ENCODE measurements around the gene PRKAR2A.
"Not testable (repeated sequence)": the region's sequence is repeated elsewhere in the genome, so short reads cannot be mapped to it uniquely, and the experiment has no call there.

Gene PRKAR2A

DNA sequence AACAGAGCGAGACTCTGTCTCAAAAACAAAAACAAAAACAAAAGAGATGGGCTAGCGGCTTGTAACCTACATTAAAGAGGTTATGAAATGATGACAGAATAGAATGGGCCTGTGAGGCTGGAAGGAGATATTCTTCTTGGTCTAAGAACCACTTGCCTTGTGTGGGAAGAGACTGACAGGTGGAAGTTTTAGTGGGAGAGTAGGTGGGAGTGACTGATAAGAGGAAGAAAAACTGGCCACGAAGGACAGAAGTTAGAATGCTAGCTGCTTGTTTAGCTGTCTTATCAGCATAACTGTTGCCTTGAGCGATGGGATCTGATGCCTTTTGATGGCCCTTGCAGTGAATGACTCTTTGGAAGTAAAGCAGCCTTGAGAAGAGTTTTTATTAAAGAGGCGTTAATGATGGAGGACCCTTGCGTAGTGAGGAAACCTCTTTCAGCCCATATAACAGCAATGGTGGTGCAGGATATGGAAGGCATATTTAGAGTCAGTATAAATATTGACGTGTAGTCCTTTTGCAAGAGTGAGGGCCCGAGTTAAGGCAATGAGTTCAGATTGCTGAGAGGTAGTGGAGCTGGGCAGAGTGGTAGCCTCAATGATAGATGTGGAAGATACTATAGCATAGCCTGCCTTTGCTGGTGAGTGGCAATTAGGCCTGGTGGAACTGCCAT, 122.4 kb downstream of the PRKAR2A start:
- DNase-seq = not testable (repeated sequence)

- DNase-seq = no peak
These were observed 123.9 kb downstream of the PRKAR2A start for GRCh38 chr3:48723725-48724124.

DNA sequence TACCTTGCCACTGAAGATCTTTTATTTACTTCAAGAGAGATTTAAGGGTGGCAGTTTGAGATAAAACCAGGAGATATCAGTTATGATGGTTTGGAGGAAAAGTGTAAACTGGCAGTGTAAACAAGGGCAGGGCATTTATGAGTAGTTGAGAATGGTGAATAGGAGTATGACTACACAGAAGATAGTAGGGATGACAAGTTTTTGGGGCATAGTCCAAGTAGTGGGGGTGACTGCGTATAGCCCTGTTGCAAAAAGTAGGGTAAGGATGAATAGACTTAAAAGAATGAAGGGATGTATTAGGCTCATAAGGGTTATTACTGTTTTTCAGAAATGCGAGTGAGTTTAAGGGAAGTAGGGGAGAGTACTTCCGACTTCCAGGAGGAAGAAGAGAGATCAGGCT, 124.4 kb downstream of the PRKAR2A start:
- not testable (repeated sequence) for DNase-seq

- DNase-seq = peak; percentile 97 to 99 (median 98)
These were observed 130.5 kb downstream of the PRKAR2A start, which contains the start of gene IP6K2 for GRCh38 chr3:48716982-48717746. IP6K2 (minus strand) TSS chr3:48717221; CDS start chr3:48695291, 21,930 bp downstream.

GRCh38 chr3:48716508-48716981, 131.1 kb downstream of the PRKAR2A start:
- no peak for DNase-seq

DNA sequence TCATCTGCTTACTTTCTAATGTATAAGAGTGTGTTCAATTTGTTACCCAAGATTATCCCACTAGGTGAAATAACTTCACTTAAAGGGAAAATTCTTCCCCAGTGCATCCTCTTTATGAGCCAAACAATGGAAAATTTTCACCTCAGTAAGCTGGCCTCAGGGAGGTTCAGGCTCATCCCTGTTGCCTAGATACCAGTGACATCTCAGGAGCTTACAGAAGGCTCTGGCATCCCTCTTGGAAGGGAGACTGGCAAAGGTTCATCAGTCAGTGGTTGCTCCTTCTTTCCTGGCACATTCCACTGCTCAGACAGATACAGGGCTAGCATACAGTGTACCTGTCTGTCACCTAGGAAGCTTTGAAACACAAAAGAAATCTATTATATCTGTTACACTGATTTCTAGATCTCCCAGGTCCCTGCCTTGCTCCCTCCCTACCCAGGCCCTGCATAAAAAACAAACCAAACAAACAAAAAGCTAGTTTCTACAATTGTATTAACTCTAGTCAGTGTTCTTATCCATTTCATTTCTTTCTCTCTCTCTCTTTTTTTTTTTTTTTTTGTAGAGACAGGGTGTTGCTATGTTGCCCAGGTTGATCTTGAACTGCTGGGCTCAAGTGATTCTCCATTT, 132.4 kb downstream of the PRKAR2A start:
- no peak for DNase-seq

- DNase-seq = no peak
These were observed 135.9 kb downstream of the PRKAR2A start for GRCh38 chr3:48711727-48712126.

DNA sequence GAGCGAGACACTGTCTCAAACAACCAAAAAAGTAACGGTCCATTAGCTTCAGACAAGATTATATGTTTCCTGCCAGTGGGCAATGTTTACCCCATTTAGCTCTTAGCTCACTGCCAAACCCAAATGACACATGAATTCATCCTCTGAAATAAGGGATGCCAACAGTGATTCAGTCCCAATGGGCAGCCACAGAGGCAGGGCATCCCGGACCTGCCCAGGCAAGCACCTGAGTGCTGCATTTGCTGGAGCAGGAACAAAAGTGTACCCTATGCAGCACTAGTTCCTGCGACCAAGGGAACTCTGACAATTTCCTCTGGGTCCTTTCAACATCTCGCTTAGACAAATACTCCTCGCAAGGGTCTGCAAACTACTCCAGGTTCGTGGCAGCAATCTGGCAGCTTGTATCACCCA, 138.6 kb downstream of the PRKAR2A start:
- no peak for DNase-seq

- DNase-seq = no peak
These were observed 139.2 kb downstream of the PRKAR2A start for GRCh38 chr3:48708481-48708889.

- DNase-seq = no peak
These were observed 140.5 kb downstream of the PRKAR2A start for GRCh38 chr3:48707157-48707556.

DNA sequence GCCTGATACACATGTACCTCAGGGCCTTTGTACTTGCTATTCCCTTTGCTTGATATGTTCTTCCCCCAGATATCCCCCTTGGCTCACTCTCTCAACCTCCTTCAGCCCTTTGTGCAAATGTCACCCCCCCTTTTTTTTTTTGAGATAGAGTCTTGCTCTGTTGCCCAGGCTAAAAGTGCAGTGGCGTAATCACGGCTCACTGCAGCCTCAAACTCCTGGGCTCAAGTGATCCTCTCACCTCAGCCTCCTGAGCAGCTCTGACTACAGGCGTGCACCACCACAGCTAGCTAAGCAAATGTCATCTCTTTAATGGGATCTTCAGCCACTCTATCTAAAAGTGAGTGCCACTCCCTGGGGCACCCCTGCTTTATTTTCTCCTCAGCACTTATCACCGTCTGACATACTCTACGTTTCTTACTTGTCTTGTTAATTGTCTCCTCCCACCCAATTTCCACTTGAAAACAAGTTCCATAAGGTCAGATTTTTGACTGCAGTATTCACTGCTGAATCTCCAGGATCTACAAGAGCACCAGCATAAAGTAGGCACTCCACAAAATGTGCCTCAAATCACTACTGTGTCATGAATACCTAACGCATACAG, 145.3 kb downstream of the PRKAR2A start:
- DNase-seq = no peak

DNA sequence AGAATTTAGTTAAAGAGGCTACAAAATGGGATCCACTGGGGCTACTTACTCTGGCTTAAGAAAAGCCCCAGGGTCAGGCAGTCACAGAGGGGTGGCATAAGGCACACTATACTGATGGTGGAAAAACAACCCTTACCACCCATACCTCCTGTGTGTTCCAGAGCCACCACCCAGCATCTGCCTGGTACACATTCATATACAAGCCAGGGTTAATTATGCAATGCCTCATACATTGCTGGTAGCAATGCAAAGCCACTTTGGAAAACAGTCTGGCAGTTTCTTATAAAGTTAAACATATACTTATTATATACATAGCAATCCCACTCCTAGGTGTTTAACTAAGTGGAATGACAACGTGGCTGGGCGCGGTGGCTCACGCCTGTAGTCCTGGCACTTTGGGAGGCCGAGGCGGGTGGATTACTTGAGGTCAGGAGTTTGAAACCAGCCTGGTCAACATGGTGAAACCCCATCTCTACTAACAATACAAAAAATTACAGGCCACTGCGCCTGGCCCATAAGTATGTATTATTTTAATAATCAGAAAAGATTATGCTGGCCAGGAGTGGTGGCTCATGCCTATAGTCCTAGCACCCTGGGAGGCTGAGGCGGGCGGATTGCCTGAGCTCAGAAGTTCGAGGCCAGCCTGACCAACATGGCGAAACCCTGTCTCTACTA, 146.8 kb downstream of the PRKAR2A start:
- DNase-seq = no peak

DNA sequence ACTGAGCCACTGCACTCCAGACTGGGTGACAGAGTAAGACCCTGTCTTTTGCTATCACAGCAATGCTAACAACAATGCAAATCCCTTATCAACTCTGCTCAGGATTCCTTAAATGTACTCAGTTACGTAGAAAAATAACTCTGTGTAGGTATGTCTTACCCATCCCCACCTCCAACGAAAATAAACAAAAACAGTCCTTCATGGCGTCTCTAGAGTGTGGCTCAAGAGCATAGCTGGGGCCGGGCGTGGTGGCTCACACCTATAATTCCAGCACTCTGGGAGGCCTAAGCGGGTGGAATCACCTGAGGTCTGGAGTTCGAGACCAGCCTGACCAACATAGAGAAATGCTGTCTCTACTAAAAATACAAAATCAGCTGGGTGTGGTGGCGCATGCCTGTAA, 148.8 kb downstream of the PRKAR2A start:
- DNase-seq = no peak

DNA sequence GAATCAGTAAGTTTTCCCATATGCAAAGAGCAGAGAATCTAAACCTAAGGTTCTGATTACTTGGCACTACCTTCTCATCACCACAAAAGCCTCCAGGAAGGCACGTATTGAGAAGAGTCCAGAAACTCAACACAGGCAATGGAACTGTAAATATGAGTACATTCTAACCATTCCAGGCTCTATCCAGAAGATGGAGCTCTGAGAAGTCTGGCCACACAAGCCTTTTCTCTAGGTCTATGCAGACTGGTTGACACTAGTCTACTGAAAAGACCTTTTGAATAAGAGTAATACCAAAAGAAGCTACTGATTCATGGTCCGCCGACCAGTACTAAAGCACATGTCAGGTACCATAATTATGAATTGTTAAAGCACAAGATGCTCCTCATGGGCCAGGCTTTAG, 149.7 kb downstream of the PRKAR2A start:
- no peak for DNase-seq

GRCh38 chr3:48696601-48697000, 151.1 kb downstream of the PRKAR2A start:
- DNase-seq = no peak
